ENCODE measurements around the gene PRKAG1.

PRKAG1 gene

DNA sequence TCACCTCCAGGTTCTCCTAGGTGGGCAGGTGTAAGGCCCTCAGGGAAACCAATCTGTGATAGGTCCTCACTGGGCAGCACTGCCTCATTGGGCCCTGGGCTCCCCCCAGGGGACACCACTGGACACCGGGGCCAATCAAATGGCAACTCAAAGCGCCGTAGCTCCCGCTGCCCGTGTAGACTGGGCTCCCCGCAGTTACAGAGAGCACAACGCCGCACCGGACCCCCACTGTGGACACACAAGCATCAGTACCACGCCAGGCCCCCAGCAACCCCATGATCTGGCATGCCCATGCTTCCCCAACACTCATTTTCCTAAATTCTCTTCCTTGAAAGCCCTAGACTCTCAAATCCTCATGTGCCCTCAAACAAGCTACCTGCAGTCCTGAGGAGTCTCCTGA lies 35.9 kb upstream of the PRKAG1 start:
- Mint-ChIP-seq H3K4me3 (no peak overlapping the region), H3K36me3 (ENCODE audit: low read depth) (peaks cover 46% of the 10 kb centered on the region), H3K27ac (no peak overlapping the region), H3K27me3 (ENCODE audit: low read depth) (no peaks in the 10 kb centered on the region), H3K9me3 (no peaks in the 10 kb centered on the region), H3K4me1 (ENCODE audit: low read depth) (peaks cover 33% of the 10 kb centered on the region)
- no peak for DNase-seq (ENCODE audit: low spot score)

- Mint-ChIP-seq H3K9me3 (no peaks in the 10 kb centered on the region), H3K4me3 (no peak overlapping the region), H3K27ac (no peak overlapping the region), H3K27me3 (ENCODE audit: low read depth) (no peaks in the 10 kb centered on the region), H3K36me3 (ENCODE audit: low read depth) (peaks cover 49% of the 10 kb centered on the region), H3K4me1 (ENCODE audit: low read depth) (peaks cover 33% of the 10 kb centered on the region)
- DNase-seq (ENCODE audit: low spot score) = no peak
Observed at GRCh38 chr12:49054096-49054495, 35.5 kb upstream of the PRKAG1 start.

DNA sequence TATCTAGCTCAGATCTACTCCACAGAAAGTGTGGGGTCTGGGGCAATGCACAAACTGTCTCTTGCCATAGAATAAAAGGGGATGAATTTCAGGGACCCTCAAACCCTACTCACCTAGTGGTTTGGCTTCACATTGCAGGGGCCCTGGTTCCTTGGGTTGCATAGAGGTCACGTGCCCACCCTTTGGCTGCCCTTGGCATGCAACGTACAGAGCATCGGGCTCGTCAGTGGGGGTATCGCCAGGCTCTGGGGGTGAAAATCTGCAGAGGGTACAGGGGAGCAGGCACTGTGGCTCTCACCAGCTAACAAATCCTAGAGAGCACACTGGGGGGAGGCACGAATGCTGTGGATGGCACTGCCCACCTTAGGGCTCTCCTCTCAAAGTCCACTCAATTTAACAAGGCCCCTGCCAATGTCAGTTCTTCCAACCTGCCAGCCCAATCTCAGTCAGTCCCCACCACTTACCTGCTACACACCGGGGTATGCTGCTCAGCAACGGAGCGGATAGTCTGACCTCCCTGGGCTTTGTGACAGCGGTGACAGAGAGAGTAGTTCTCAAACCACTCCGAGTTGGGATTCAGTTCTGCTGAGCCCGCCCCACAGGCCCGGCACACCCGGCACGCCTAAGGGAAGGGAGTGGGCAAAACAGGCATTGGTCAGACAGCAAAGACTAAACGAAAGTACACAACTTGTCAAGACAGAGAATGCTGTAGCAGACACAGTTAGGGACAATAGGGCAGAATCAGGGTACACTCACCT lies 34.1 kb upstream of the PRKAG1 start:
- no peak for DNase-seq (ENCODE audit: low spot score)
- H3K27ac Mint-ChIP-seq = no peak overlapping the region
- no peaks in the 10 kb centered on the region for H3K9me3 Mint-ChIP-seq
- no peak overlapping the region for H3K4me3 Mint-ChIP-seq
- no peaks in the 10 kb centered on the region for H3K27me3 Mint-ChIP-seq (ENCODE audit: low read depth)
- peaks cover 64% of the 10 kb centered on the region for H3K36me3 Mint-ChIP-seq (ENCODE audit: low read depth)
- H3K4me1 Mint-ChIP-seq (ENCODE audit: low read depth) = peaks cover 26% of the 10 kb centered on the region

DNA sequence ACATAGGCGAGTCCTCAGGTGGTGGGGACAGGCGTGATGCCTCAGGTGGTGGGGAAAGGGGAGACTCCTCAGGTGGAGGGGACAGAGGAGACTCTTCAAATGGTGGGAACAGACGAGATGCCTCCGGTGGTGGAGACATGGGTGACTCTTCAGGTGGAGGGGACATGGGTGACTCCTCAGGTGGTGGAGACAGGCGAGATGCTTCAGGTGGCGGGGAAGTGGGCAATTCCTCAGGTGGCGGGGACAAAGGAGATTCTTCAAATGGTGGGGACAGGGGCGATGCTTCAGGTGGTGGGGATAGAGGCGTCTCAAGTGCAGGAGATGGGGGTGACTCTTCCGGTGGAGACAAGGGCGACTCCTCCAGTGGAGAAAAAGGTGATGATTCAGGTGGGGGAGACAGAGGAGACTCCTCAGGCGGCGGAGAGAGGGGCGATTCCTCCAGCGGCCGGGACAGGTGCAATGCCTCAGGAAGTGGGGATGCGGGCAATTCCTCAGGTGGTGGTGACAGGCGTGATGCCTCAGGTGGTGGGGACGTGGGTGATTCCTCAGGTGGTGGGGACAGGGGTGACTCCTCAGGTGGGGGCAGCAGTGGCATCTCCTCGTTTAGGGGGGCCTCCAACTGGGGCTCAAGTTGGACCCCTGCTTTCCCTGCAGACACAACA lies 33.3 kb upstream of the PRKAG1 start:
- Mint-ChIP-seq H3K36me3 (ENCODE audit: low read depth) (peaks cover 69% of the 10 kb centered on the region), H3K27ac (no peak overlapping the region), H3K9me3 (no peaks in the 10 kb centered on the region), H3K27me3 (ENCODE audit: low read depth) (no peaks in the 10 kb centered on the region), H3K4me3 (no peak overlapping the region), H3K4me1 (ENCODE audit: low read depth) (peaks cover 18% of the 10 kb centered on the region)
- no peak for DNase-seq (ENCODE audit: low spot score)

- Mint-ChIP-seq H3K27ac (no peak overlapping the region), H3K4me3 (no peak overlapping the region), H3K4me1 (ENCODE audit: low read depth) (peaks cover 13% of the 10 kb centered on the region), H3K36me3 (ENCODE audit: low read depth) (peaks cover 71% of the 10 kb centered on the region), H3K27me3 (ENCODE audit: low read depth) (no peaks in the 10 kb centered on the region), H3K9me3 (no peaks in the 10 kb centered on the region)
- DNase-seq (ENCODE audit: low spot score) = no peak
Observed at GRCh38 chr12:49051373-49051764, 32.8 kb upstream of the PRKAG1 start.

DNA sequence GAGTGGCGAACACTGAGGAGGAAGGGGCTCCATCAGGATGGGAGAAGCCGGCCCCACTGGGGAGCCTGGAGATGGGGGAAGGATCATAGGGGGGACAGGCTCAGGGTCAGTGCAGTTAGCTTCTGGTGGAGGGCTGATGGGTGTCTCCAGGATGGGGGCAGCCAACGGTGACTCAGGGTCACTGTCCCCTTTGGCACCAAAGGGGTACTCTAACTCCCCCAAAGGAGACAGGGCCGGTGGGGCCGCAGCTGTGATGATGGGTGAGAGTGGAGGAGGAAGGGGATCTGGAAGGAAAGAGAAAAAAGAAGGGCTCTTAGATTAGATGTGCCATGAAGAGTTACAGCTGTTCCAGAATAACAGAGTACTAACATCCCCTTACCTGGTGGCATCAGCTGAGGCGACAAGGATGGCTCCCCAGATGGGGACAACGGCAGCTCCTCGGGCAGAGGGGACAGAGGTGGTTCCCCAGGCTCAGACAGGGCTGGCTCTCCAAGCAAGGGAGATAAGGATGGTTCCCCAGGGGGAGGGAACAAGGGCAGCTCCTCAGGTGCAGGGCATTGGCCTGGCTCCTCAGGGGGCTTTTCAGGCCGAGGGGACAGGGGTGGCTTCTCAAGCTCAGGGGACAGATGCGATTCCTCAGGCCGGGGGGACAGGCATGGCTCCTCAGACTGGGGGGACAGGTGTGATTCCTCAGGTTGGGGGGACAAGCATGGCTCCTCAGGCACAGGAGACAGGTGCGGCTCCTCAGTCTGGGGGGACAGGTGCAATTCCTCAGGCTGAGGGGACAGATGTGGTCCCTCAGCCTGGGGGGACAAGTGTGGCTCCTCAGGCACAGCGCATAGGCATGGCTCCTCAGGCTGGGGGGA lies 32.2 kb upstream of the PRKAG1 start:
- no peaks in the 10 kb centered on the region for H3K27me3 Mint-ChIP-seq (ENCODE audit: low read depth)
- no peaks in the 10 kb centered on the region for H3K9me3 Mint-ChIP-seq
- DNase-seq (ENCODE audit: low spot score) = no peak
- H3K36me3 Mint-ChIP-seq (ENCODE audit: low read depth) = peaks cover 72% of the 10 kb centered on the region
- peaks cover 7% of the 10 kb centered on the region for H3K4me1 Mint-ChIP-seq (ENCODE audit: low read depth)
- H3K4me3 Mint-ChIP-seq = no peak overlapping the region
- H3K27ac Mint-ChIP-seq = no peak overlapping the region

- no peak for DNase-seq (ENCODE audit: low spot score)
- no peak overlapping the region for H3K4me3 Mint-ChIP-seq
- H3K27ac Mint-ChIP-seq = no peak overlapping the region
- H3K27me3 Mint-ChIP-seq (ENCODE audit: low read depth) = no peaks in the 10 kb centered on the region
- no peaks in the 10 kb centered on the region for H3K9me3 Mint-ChIP-seq
- peaks cover 71% of the 10 kb centered on the region for H3K36me3 Mint-ChIP-seq (ENCODE audit: low read depth)
- no peaks in the 10 kb centered on the region for H3K4me1 Mint-ChIP-seq (ENCODE audit: low read depth)
Observed at GRCh38 chr12:49049566-49050224, 31.1 kb upstream of the PRKAG1 start.

DNA sequence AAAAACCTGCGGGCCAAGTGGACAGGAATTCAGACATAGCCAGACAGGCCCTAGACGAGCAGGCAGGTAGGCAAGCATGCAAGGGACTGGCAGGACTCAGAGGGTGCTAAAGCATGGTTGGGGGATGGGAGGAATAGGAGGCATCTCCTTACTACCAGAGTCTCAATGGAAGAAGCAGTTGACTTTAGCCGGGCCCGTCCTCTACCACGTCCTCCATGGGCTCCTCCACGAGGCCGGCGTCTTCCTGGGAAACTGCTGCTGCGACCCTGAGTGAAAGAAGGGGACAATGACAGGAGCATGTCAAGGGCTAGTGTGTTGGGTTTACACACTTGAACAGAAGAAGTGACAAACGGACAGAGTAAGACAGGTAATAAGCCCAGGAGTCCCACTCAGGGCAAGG lies 30.4 kb upstream of the PRKAG1 start:
- DNase-seq (ENCODE audit: low spot score) = no peak
- Mint-ChIP-seq H3K9me3 (no peaks in the 10 kb centered on the region), H3K4me3 (no peak overlapping the region), H3K27me3 (ENCODE audit: low read depth) (no peaks in the 10 kb centered on the region), H3K36me3 (ENCODE audit: low read depth) (peaks cover 74% of the 10 kb centered on the region), H3K4me1 (ENCODE audit: low read depth) (no peaks in the 10 kb centered on the region), H3K27ac (no peak overlapping the region)

GRCh38 chr12:49046129-49046895 lies 27.7 kb upstream of the PRKAG1 start:
- Mint-ChIP-seq H3K36me3 (ENCODE audit: low read depth) (peaks cover 71% of the 10 kb centered on the region), H3K9me3 (no peaks in the 10 kb centered on the region), H3K4me3 (no peak overlapping the region), H3K27ac (no peak overlapping the region), H3K27me3 (ENCODE audit: low read depth) (no peaks in the 10 kb centered on the region), H3K4me1 (ENCODE audit: low read depth) (no peaks in the 10 kb centered on the region)
- DNase-seq (ENCODE audit: low spot score) = no peak

GRCh38 chr12:49044660-49045059 lies 26.1 kb upstream of the PRKAG1 start:
- Mint-ChIP-seq H3K27ac (no peak overlapping the region), H3K27me3 (ENCODE audit: low read depth) (no peaks in the 10 kb centered on the region), H3K9me3 (no peaks in the 10 kb centered on the region), H3K4me1 (ENCODE audit: low read depth) (no peaks in the 10 kb centered on the region), H3K36me3 (ENCODE audit: low read depth) (peaks cover 71% of the 10 kb centered on the region), H3K4me3 (no peak overlapping the region)
- DNase-seq (ENCODE audit: low spot score) = no peak

DNA sequence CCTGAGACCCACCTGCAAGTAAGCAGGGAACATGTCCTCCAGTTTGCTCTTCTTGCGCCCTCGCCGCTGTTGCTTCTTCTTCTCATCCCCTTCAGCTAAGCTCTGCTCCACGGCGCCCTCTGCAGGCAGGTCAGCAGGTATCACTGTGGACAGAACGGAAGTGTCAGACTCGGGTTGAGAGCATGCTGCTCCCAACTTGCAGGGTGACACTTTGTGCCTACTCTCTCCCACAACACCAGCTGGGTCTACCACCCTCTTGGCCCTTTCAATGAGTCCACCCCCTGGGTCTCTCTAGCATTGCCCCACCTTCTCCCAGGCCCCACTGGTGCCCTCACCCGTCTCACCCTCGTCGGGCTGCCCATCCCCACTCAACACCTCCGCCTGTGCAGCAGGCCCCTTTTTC lies 25.3 kb upstream of the PRKAG1 start:
- no peaks in the 10 kb centered on the region for H3K27me3 Mint-ChIP-seq (ENCODE audit: low read depth)
- peaks cover 71% of the 10 kb centered on the region for H3K36me3 Mint-ChIP-seq (ENCODE audit: low read depth)
- H3K9me3 Mint-ChIP-seq = no peaks in the 10 kb centered on the region
- no peak overlapping the region for H3K4me3 Mint-ChIP-seq
- no peak overlapping the region for H3K27ac Mint-ChIP-seq
- no peaks in the 10 kb centered on the region for H3K4me1 Mint-ChIP-seq (ENCODE audit: low read depth)
- peak; percentile 29 for DNase-seq (ENCODE audit: low spot score)

GRCh38 chr12:49043241-49043640 lies 24.7 kb upstream of the PRKAG1 start:
- Mint-ChIP-seq H3K27me3 (ENCODE audit: low read depth) (no peaks in the 10 kb centered on the region), H3K27ac (no peak overlapping the region), H3K4me3 (no peak overlapping the region), H3K9me3 (no peaks in the 10 kb centered on the region), H3K36me3 (ENCODE audit: low read depth) (peaks cover 71% of the 10 kb centered on the region), H3K4me1 (ENCODE audit: low read depth) (no peaks in the 10 kb centered on the region)
- DNase-seq (ENCODE audit: low spot score) = no peak

DNA sequence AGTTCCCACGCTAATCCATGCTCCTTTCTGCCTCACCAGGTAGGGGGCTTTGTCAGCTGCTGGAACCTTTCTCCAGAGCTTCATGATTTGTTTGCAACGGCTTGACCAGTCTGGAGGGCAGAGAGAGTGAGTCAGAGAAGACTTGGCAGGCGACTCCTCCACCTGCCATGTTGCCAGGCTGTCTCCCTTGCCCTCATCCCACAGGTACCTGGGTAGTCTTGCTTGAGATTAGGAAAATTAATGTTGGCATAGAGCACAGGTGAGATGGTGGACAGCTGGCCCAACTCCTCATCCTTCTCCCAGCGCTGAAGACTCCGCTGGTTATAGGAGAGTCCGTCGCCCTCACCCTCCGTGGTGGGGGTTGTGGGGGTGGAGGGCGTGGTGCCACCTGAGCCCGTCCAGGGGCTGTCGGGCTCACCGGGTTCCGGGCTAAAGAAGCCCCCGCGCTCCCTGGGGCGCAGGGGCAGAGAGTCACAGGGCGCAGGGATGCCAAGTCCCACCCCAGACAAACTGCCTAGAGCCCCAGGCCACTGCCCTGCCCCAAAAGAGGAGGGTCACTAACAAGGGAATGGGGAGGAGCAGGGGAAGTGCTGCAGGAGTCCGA lies 23.4 kb upstream of the PRKAG1 start:
- Mint-ChIP-seq H3K9me3 (no peaks in the 10 kb centered on the region), H3K27ac (no peak overlapping the region), H3K4me1 (ENCODE audit: low read depth) (no peaks in the 10 kb centered on the region), H3K36me3 (ENCODE audit: low read depth) (peaks cover 67% of the 10 kb centered on the region), H3K4me3 (no peak overlapping the region), H3K27me3 (ENCODE audit: low read depth) (no peaks in the 10 kb centered on the region)
- DNase-seq (ENCODE audit: low spot score) = no peak
